HG03439 (cell line): ENCODE results near the gene PDE6H.

Source experiments
- ATAC-seq: cut with Tn5 transposase; IDR thresholded peaks from one replicate; pipeline ENCODE4 v1.9.1; 2021; ENCODE audit warnings: mild to moderate bottlenecking, moderate library complexity; ENCODE audit not compliant: unreplicated experiment

The PDE6H gene

GRCh38 chr12:14999695-15000365 is 27.0 kb downstream of the PDE6H start:
- no peak for ATAC-seq

DNA sequence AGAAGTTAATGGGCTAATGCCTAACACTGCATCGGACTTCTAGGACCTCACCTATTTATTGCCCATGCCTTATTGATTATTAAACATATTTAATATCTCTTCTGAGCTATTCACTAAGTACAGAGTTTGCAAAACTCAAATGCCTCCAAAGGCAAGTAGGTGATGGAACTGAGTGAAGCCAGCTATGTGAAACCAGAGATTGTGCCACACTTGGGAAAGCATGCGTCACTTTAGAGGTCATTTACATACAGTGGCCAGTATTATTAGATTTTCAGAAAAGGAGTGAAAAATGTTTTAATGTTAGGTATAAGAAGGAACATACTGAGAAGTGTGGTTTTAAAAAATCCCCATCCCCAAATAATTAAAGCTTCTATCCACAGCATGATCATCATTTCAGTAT is 27.7 kb downstream of the PDE6H start:
- no peak for ATAC-seq

- ATAC-seq: no peak
Observed at GRCh38 chr12:15001733-15002382, 29.0 kb downstream of the PDE6H start.

DNA sequence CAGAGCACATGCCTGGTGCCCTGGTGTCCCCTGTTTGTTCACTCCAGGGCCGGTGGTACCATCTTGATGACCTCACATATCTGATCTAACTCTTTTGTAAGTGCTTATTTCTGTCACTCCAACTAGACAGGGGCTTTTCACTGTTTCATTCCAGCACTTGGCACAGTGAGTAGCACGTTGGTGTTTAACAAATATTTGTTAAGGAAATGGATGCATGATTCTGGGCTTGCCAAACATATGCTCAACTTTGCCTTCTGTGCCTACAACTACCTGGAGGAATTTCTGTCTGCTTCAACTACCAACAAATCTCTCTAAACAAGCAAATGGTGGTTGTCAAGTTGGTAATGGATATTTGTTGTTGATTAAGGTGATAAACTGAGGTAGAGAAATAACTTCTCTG is 31.6 kb downstream of the PDE6H start:
- ATAC-seq: no peak

GRCh38 chr12:15005064-15005463 is 32.2 kb downstream of the PDE6H start:
- no peak for ATAC-seq

DNA sequence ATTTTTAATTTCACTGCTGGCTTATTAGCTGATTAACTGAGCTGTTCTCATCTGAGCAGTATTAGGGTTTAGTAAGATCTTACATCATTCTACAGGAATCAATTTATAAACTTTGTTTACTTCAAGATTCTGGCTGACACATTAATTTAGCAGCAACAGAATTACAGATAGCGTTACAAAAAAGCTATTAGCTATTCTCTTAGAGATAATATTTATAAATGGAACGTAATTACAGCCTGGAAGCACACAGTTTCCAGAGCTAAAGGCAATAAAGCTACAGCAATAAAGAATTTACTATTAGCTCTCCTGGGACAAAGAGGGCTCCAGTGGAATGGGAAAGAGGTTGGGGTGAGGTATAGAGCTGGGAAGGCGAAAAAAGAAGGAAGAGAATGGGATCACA is 34.7 kb downstream of the PDE6H start:
- ATAC-seq: no peak

DNA sequence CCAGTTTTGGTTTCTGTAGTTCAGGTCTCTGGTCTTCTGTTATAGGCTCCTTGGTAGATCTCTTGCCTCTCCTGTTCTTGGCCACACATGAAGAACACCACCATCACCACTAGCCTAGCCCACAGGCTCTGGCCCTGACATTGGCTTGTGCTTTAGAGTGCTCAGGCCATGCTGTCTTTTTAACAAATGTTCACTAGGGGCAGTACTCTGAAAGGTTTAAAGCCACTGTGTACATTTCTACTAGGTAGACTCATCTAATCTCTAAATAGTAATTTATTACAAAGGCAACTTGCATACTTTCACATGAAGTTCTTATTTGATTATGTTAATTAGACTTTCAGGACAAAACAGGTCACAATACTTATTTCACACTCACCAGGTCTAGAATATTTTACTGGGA is 38.3 kb downstream of the PDE6H start:
- no peak for ATAC-seq

- ATAC-seq: no peak
Observed at GRCh38 chr12:15013634-15014179, 40.9 kb downstream of the PDE6H start.

- ATAC-seq: no peak
Observed at GRCh38 chr12:15014708-15015107, 41.9 kb downstream of the PDE6H start.

GRCh38 chr12:15015121-15015520 is 42.3 kb downstream of the PDE6H start:
- ATAC-seq: no peak

- no peak for ATAC-seq
Observed at GRCh38 chr12:15020156-15020555, 47.3 kb downstream of the PDE6H start.
